Ammon's horn (tissue), 1 donor: ENCODE results near the gene ATP8A1.

Source experiments
- DNase-seq: peaks from one replicate; pipeline ENCODE4 v3.0.0-alpha.2; 2016; ENCODE audit warnings: low spot score

ATP8A1 gene

GRCh38 chr4:42568610-42569207 lies 88.2 kb downstream of the ATP8A1 start:
- DNase-seq: peak; percentile 90

GRCh38 chr4:42566835-42567234 lies 90.1 kb downstream of the ATP8A1 start:
- no peak for DNase-seq

GRCh38 chr4:42562016-42562415 lies 94.9 kb downstream of the ATP8A1 start:
- DNase-seq: peak; percentile 41

- DNase-seq: no peak
These were observed 95.9 kb downstream of the ATP8A1 start for GRCh38 chr4:42561031-42561430.

- DNase-seq: no peak
These were observed 96.4 kb downstream of the ATP8A1 start for GRCh38 chr4:42560467-42560861.

- no peak for DNase-seq
These were observed 98.7 kb downstream of the ATP8A1 start for GRCh38 chr4:42558156-42558555.

- no peak for DNase-seq
These were observed 101.1 kb downstream of the ATP8A1 start for GRCh38 chr4:42555828-42556227.

- DNase-seq: no peak
These were observed 102.8 kb downstream of the ATP8A1 start for GRCh38 chr4:42554072-42554471.

- DNase-seq: no peak
These were observed 107.0 kb downstream of the ATP8A1 start for GRCh38 chr4:42549896-42550295.

GRCh38 chr4:42547805-42548204 lies 109.1 kb downstream of the ATP8A1 start:
- no peak for DNase-seq

- DNase-seq: no peak
These were observed 113.1 kb downstream of the ATP8A1 start for GRCh38 chr4:42543762-42544161.

GRCh38 chr4:42543126-42543525 lies 113.8 kb downstream of the ATP8A1 start:
- no peak for DNase-seq

GRCh38 chr4:42541647-42542046 lies 115.3 kb downstream of the ATP8A1 start:
- no peak for DNase-seq

GRCh38 chr4:42533042-42533441 lies 123.9 kb downstream of the ATP8A1 start:
- DNase-seq: no peak

- DNase-seq: no peak
These were observed 125.4 kb downstream of the ATP8A1 start for GRCh38 chr4:42531341-42532030.

- DNase-seq: no peak
These were observed 133.7 kb downstream of the ATP8A1 start for GRCh38 chr4:42523066-42523718.

GRCh38 chr4:42519803-42520417 lies 137.0 kb downstream of the ATP8A1 start:
- peak; percentile 69 for DNase-seq

- DNase-seq: no peak
These were observed 141.6 kb downstream of the ATP8A1 start for GRCh38 chr4:42515156-42515884.

- no peak for DNase-seq
These were observed 143.0 kb downstream of the ATP8A1 start for GRCh38 chr4:42513748-42514492.

- no peak for DNase-seq
These were observed 144.7 kb downstream of the ATP8A1 start for GRCh38 chr4:42512226-42512625.

GRCh38 chr4:42510225-42510624 lies 146.7 kb downstream of the ATP8A1 start:
- DNase-seq: no peak
